GM18517 (cell line): ENCODE measurements around the gene ARHGEF38.

Experiments
- ATAC-seq: cut with Tn5 transposase; IDR thresholded peaks from one replicate; pipeline ENCODE4 v1.9.1; 2021; ENCODE audit warnings: mild to moderate bottlenecking, moderate library complexity; ENCODE audit not compliant: unreplicated experiment

Gene ARHGEF38, protein sequence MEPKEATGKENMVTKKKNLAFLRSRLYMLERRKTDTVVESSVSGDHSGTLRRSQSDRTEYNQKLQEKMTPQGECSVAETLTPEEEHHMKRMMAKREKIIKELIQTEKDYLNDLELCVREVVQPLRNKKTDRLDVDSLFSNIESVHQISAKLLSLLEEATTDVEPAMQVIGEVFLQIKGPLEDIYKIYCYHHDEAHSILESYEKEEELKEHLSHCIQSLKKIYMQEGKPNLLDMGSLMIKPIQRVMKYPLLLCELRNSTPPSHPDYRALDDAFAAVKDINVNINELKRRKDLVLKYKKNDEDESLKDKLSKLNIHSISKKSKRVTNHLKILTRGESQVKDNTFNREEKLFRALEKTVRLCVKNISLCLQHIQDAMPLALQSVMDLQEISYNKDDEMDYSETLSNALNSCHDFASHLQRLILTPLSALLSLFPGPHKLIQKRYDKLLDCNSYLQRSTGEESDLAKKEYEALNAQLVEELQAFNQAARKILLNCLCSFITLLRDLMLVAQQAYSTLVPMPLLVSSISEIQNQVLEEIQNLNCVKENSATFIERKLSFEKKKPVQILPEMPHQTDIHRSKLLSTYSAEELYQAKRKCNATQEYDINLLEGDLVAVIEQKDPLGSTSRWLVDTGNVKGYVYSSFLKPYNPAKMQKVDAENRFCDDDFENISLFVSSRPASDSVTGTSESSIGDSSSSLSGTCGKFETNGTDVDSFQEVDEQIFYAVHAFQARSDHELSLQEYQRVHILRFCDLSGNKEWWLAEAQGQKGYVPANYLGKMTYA

GRCh38 chr4:105551965-105552746 lies at the start of gene ARHGEF38:
Gene ARHGEF38, plus strand, starts transcription at chr4:105552620. Its CDS starts 146 bp downstream, at chr4:105552766.
- no peak for ATAC-seq

- no peak for ATAC-seq
Measured at GRCh38 chr4:105503484-105503883, 48.9 kb upstream of the ARHGEF38 start.

GRCh38 chr4:105504744-105505143 lies 47.7 kb upstream of the ARHGEF38 start:
- no peak for ATAC-seq

DNA sequence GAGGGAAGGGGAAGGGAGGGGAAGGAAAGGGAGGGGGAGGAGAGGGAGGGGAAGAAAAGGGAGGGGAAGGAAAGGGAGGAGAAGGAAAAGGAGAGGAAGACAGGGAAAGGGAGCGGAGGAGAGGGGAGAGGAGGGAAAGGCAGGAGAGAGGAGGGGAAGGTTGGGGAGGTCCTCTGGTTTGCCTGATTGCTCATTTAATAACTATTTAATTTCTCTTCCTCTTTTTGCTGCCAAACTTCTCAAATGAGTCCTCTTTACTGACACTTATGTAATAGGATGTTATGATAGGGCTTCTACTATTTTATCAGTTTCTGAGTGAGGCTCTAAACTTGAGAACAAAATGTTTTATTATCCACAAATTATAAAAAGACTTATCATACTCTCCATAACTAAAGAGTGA lies 43.1 kb upstream of the ARHGEF38 start:
- ATAC-seq, result peak; percentile 97

GRCh38 chr4:105509714-105510113 lies 42.7 kb upstream of the ARHGEF38 start:
- ATAC-seq, result peak; percentile 5

DNA sequence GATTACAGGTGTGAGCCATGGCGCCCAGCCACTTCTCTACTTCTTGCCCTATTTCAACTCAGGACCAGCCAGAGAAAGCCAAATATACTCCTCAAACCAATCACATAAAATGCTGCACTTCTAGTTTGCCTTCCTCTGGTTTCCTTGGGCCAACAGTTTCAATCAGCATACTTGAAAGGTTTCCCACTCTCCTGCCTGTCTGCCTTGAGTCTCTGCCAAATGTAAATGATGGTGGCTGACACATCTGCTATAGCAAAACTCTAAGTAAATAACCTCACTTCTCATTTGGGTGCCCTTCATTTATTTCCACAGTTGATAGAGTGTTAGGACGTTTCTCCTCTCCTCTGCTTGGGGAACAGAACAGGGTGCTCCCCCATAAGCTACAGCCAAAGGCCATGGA lies 42.2 kb upstream of the ARHGEF38 start:
- no peak for ATAC-seq

DNA sequence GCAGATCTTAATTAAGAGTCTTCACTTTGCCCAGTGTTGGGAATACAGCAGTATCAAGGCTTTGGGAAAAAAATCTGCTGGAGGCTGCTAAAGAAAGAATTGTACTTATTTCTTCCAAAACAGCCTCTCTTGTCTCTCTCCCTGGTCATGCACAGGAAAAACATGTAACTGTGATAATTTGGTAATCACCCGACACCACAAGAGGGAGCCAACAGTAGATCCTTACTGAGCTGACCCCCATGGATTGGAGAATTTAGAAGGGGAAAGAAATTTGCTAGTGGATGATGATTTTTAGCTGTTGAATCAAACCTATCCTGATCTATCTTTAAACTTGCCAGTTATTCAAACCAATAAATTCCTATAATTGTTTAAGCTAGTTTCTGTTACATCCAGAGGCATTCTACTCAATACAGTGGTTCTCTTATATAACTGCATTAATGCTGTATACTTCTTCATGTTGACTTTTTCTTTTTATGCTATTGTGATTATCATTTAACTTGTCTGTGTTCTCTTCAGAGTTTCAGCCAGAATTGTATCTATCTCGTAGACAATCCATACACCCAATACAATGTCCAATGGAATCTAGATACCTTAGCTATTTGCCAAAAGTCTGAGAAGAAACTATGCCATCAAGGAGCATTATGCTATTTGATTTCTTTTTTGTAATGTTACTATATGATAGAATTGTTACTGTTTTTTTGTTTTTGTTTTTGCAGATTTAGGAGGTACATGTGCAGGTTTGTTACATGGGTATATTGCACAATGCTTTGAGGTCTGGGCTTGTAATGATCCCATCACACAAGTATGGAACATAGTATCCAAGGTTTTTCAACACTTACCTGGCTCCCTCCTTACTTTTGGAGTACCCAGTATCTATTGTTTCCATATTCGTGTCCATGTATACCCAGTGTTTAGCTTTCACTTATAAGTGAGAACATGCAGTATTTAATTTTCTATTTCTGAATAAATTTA lies 31.3 kb upstream of the ARHGEF38 start:
- peak; percentile 76 for ATAC-seq

DNA sequence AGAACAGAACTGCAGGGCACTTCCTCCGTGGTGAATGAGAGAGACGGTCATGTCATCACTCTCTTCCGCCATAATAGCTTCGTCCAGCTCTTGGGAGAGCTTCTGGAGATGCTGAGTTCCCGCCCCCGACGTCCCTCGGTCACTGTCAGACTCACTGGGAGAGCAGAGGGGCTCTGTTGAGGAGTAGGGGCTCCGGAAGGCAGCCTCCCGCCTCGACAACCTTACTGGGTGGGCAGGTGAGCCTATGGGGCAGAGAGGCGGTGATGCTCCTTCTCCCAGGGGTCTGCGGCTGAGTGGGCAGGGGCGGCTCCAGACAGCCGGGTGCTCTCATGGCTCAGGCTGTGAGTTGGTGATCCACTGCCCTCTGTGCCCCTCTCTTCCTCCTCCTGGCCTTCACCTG lies 25.8 kb upstream of the ARHGEF38 start:
- ATAC-seq, result no peak

- no peak for ATAC-seq
Measured at GRCh38 chr4:105527081-105527480, 25.3 kb upstream of the ARHGEF38 start.

DNA sequence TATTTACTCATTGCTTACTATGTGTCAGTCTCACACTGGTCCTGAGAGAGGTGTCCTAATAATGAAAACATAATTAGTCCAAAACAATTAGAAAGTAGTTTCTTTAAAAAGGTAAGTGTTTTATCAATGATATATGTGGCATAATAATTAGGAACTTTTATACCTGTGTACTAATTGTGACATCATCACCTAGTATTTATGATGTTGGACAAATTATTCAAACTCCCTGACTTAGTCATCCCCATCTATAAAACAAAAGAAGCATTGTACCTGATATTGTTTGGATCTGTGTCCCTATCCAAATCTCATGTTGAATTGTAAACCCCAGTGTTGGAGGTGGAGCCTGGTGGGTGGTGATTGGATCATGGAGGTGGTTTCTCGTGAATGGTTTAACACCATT lies 15.8 kb upstream of the ARHGEF38 start:
- ATAC-seq, result no peak

- no peak for ATAC-seq
Measured at GRCh38 chr4:105541420-105541819, 11.0 kb upstream of the ARHGEF38 start.

GRCh38 chr4:105542039-105542438 lies 10.4 kb upstream of the ARHGEF38 start:
- ATAC-seq, result no peak

DNA sequence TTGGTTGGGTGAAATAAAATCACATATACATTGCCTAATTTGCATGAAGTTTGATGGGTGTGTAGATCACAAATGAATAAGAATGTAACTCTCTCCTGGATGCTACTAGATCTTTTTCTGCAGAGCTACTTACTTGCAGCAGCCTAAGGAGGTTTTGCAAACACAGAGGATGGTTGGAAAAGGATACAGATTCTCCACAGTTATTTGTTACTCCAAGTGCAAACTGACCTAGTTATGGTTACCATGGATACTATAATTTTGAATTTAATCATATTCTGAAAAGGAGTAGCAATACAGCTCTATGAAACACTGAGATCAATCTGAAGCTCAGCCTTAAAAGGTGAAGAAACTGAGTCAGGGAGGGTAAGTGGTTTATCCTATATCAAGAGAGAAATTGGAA lies 9.1 kb upstream of the ARHGEF38 start:
- ATAC-seq, result no peak

- ATAC-seq, result no peak
Measured at GRCh38 chr4:105543881-105544280, 8.5 kb upstream of the ARHGEF38 start.

DNA sequence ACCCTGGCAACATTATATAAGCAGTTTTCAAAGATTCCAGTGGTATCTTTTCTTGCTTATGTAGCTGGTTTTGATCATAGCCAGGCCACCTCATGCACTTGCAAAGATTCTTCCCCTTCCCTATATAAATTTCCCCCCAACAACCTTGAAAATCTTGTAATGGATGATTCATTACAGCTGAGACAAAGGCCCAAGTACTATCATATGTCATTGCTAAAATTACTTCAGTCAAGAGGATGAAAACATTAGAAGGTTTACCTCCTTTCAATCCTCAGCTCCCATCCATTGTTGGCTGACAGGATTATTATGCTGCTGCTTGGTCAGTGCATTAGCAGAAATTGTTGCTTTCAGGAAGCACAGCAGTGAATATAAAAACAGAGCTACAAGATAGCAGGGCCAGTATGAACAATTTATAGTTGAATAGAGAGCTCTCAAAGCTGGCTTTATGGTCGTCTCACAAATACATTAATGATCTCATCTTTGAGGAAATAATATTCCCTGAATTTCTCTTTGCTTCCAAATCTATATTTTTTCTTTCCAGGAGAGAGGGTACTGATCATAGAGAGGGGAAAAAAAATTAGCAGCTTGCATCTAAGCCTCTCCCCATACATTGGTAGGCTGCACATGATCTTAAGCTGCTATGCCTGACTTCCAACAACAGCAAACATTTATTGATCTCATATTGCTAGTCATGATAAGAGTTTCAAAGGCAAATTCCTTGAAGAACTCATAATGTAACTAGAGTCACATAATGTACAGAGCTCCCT lies 7.7 kb upstream of the ARHGEF38 start:
- ATAC-seq, result no peak

- no peak for ATAC-seq
Measured at GRCh38 chr4:105546086-105546485, 6.3 kb upstream of the ARHGEF38 start.

DNA sequence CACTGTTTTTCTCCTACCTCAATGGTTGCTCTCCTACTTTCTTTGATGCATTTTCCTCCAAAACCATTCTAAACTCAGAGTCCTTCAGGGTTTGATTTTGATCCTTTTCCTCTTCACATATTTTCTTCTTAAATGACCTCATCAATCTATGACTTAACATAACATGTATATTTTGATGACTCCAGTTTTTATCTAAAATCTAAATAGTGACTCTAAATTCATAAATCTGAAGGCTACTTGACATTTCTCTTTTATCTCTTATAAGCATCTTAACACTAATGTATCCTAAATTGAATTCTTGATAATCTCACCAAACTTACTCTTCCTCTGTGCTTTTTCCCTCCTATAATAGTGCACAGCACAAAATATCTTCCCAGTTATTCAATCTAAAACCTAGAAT lies 4.7 kb upstream of the ARHGEF38 start:
- ATAC-seq, result no peak

GRCh38 chr4:105548483-105548882 lies 3.9 kb upstream of the ARHGEF38 start:
- no peak for ATAC-seq

- no peak for ATAC-seq
Measured at GRCh38 chr4:105550641-105551040, 1.8 kb upstream of the ARHGEF38 start.
